ENCODE results near the gene SELP. TPM values are rescaled to one million over a fixed set of nuclear protein-coding genes. Genes with fewer than 3 reads are reported as not detected.

SELP gene
- total and polyA plus RNA-seq, 2 of the 8 experiments (the other 6 are each of a cell fraction or from before 2014, with no cell fraction given), result not detected

DNA sequence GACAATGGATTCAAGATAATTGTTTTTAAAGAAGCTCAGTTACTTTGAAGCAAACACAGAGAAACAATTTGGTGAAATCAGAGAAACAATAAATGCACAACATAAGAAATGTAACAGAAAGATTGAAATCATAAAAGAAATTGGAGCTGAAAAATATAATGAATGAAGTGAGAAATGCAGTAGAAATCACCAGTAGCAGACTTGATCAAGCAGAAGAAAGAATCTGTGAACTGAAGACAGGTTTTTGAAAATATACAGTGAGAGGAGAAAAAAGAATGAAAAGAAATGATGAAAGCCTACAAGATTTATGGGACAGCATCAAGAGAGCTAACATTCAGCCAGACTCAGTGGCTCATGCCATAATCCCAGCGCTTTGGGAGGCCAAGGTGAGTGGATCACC, 4.2 kb upstream of the SELP start (continued):
- TF ChIP-seq BACH1 (IDR thresholded peaks at IDR 0.05; ENCODE audit: low read length), result no peak
